GM12878 (cell line): ENCODE results near the gene DHRS12. TPM values are rescaled to one million over a fixed set of nuclear protein-coding genes. Genes with fewer than 3 reads are reported as not detected.

Source experiments
- ATAC-seq: fragments of 200-7000 bp; cut with Tn5 transposase; 3 replicates; pipeline ENCODE4 v1.9.1; 2020; ENCODE audit warnings: mild to moderate bottlenecking, moderate library complexity
- BruUV-seq: library from RNA; stranded (reverse); fragments of 400-500 nt; replicated peaks from 2 replicates; lab custom pipeline; 2021; lab: Mats Ljungman, UMichigan
- CTCF ChIA-PET: fragments of 300-600 bp; sonication (Branson Sonifier 250); formaldehyde crosslinking; extraction: SDS; loops from one replicate; lab custom pipeline; 2021; ENCODE audit warnings: inconsistent platforms; lab: Yijun Ruan, JAX
- POLR2A ChIA-PET: fragments of 350-600 bp; formaldehyde crosslinking; extraction: SDS; loops from one replicate; lab custom pipeline; 2021; ENCODE audit warnings: inconsistent platforms; lab: Charles Lee
- RAD21 ChIA-PET: fragments of 300-600 bp; sonication (Branson Sonifier 250); formaldehyde crosslinking; loops from one replicate; lab custom pipeline; 2023; ENCODE audit warnings: antibody characterized with exemption; ENCODE audit not compliant: unreplicated experiment; lab: Charles Lee
- SMC1A ChIA-PET: fragments of 300-600 bp; sonication (Branson Sonifier 250); formaldehyde crosslinking; loops from one replicate; lab custom pipeline; 2023; ENCODE audit not compliant: unreplicated experiment, uncharacterized antibody; lab: Charles Lee
- DNase-seq: peaks from one replicate; pipeline ENCODE4 v3.0.0-alpha.2; 2011; ENCODE audit warnings: low read depth, low spot score
- FAIRE-seq: peaks from 3 replicates; lab custom pipeline; 2011; peaks lifted over from hg19 to GRCh38; lab: Jason Lieb, UNC
- H2AFZ ChIP-seq: 2 replicates; pipeline ENCODE4 v1.6.0; 2011; ENCODE audit warnings: low read depth, low read length, control low read depth; ENCODE audit not compliant: control insufficient read depth
- H3K27ac ChIP-seq: 2 replicates; pipeline ENCODE4 v1.5.1; 2011; ENCODE audit warnings: control low read depth; ENCODE audit not compliant: control insufficient read depth, insufficient read depth
- H3K27me3 ChIP-seq, 2 experiments: replicated peaks in 1 of 2; 2 replicates each; pipeline versions ENCODE4 v1.6.0 to v1.6.1; 2011; ENCODE audit warnings: low read length in 1 of 2; ENCODE audit not compliant: control insufficient read depth in 2 of 2, insufficient read depth in 2 of 2
- H3K36me3 ChIP-seq, 2 experiments: 2 replicates each; pipeline ENCODE4 v1.5.1; 2011; ENCODE audit warnings: low read length in 1 of 2; ENCODE audit not compliant: control insufficient read depth in 2 of 2, insufficient read depth in 2 of 2
- H3K4me1 ChIP-seq: 2 replicates; pipeline ENCODE4 v1.6.1; 2011; ENCODE audit warnings: mild to moderate bottlenecking, low read length, moderate library complexity, mixed read lengths; ENCODE audit not compliant: control insufficient read depth, insufficient read depth
- H3K4me2 ChIP-seq: 2 replicates; pipeline ENCODE4 v1.6.0; 2011; ENCODE audit warnings: control low read depth; ENCODE audit not compliant: control insufficient read depth, insufficient read depth
- H3K4me3 ChIP-seq: fragments of 200-600 bp; sonication (generic); 2 replicates; pipeline ENCODE4 v1.5.1; 2016
- H3K79me2 ChIP-seq: 2 replicates; pipeline ENCODE4 v1.6.0; 2011; ENCODE audit warnings: low read length; ENCODE audit not compliant: control insufficient read depth, insufficient read depth
- H3K9ac ChIP-seq: 2 replicates; pipeline ENCODE4 v1.8.0; 2011; ENCODE audit warnings: low read length, control low read depth, mixed read lengths; ENCODE audit not compliant: control insufficient read depth, insufficient read depth
- H3K9me3 ChIP-seq: replicated peaks from 3 replicates; pipeline ENCODE4 v1.5.1; 2011; ENCODE audit warnings: mild to moderate bottlenecking, low read length; ENCODE audit not compliant: control insufficient read depth, insufficient read depth
- H4K20me1 ChIP-seq: 2 replicates; pipeline ENCODE4 v1.6.0; 2011; ENCODE audit not compliant: control insufficient read depth, insufficient read depth
- BCL11A ChIP-seq: IDR thresholded peaks from 2 replicates; pipeline ENCODE4 v1.6.1; 2011; ENCODE audit warnings: low read depth, low read length
- ELK1 ChIP-seq: IDR thresholded peaks from 2 replicates; pipeline ENCODE4 v1.6.1; 2012; ENCODE audit warnings: low read depth, low read length, improper control_type of control experiment
- MLLT1 ChIP-seq: fragments of 450-650 bp; IDR thresholded peaks from 2 replicates; pipeline ENCODE4 v1.6.1; 2016; ENCODE audit warnings: mild to moderate bottlenecking
- MTA3 ChIP-seq: IDR thresholded peaks from 2 replicates; pipeline ENCODE4 v1.6.1; 2012; ENCODE audit warnings: low read length, inconsistent platforms, borderline replicate concordance
- NFYA ChIP-seq: IDR thresholded peaks from 2 replicates; pipeline ENCODE4 v1.6.1; 2011; ENCODE audit warnings: low read depth, mild to moderate bottlenecking, low read length, improper control_type of control experiment, borderline replicate concordance
- PKNOX1 ChIP-seq: fragments of 450-650 bp; IDR thresholded peaks from 2 replicates; pipeline ENCODE4 v1.6.1; 2016; ENCODE audit warnings: mild to moderate bottlenecking
- SMAD5 ChIP-seq: IDR thresholded peaks from 2 replicates; pipeline ENCODE4 v1.6.1; 2016; ENCODE audit warnings: antibody characterized with exemption, low read depth
- ZNF384 ChIP-seq: IDR thresholded peaks from 2 replicates; pipeline ENCODE4 v1.6.1; 2012; ENCODE audit warnings: low read depth, mild to moderate bottlenecking, low read length, improper control_type of control experiment, borderline replicate concordance
- WGBS: methylation state at CpG from one replicate; pipeline ENCODE4 v1.1.6; 2016; ENCODE audit warnings: low lambda C conversion rate; ENCODE audit not compliant: insufficient replicate concordance, insufficient coverage; ENCODE audit errors: missing lambda C conversion rate; 5-methylcytosine and 5-hydroxymethylcytosine counted together
- in situ Hi-C: fragments of 300-500 bp; cut with MboI; formaldehyde crosslinking; loops from 9 replicates; pipeline ENCODE4 v1.14.3; 2018; ENCODE audit warnings: mixed read lengths
- intact Hi-C: fragments of 100-400 bp; cut with micrococcal nuclease; formaldehyde crosslinking; loops from one replicate; pipeline ENCODE4 v1.14.2; 2022; ENCODE audit not compliant: unreplicated experiment
- polyA plus RNA-seq, 11 experiments: library from polyadenylated mRNA; depleted of rRNA in 4 of 11; unstranded in 6 of 11; stranded (reverse) in 5 of 11; fragments of >200 nt; fragmentation: Nextera tagmentation in 4 of 11; fragmentation: Illumina TruSeq in 1 of 11; extraction: Ambion mirVana in 4 of 11; extraction: Trizol in 1 of 11; gene quantifications; 1 replicate in 1 of 11; 2 replicates in 10 of 11; pipeline versions ENCODE4 v1.2.1 to v1.2.3, GENCODE V29; 2011 to 2016; ENCODE audit warnings: inconsistent platforms in 2 of 11, missing spikeins in 2 of 11, low read depth in 1 of 11
- total RNA-seq, 4 experiments: library from RNA; depleted of rRNA in 3 of 4; stranded (reverse); fragments of >200 nt in 3 of 4; fragmentation: Illumina TruSeq in 1 of 4; extraction: Trizol in 1 of 4; gene quantifications; 2 replicates each; pipeline versions ENCODE4 v1.2.1 to v1.2.3, GENCODE V29; 2013 to 2021

Gene DHRS12
- total and polyA plus RNA-seq, 10 of the 15 experiments (the other 5 are each of a cell fraction or from before 2014, with no cell fraction given), result 2.9 to 11.3 (median 8.2) TPM

- Histone ChIP-seq H4K20me1 (no peaks in the 10 kb centered on the region), H3K4me1 (peaks cover 28% of the 10 kb centered on the region), H3K4me3 (no peak overlapping the region), H3K9ac (no peak overlapping the region), H3K27me3 (no peaks in the 10 kb centered on the region), H3K4me2 (no peak overlapping the region), H3K27ac (no peak overlapping the region), H3K36me3 (no peaks in the 10 kb centered on the region), H3K79me2 (no peaks in the 10 kb centered on the region), H3K9me3 (no peaks in the 10 kb centered on the region), H2AFZ (no peak overlapping the region)
- ATAC-seq (no peak), FAIRE-seq (no peak), DNase-seq (no peak)
- TF ChIP-seq MLLT1 (no peak), SMAD5 (no peak), PKNOX1 (no peak), NFYA (no peak), ELK1 (no peak), ZNF384 (no peak), BCL11A (no peak), MTA3 (no peak)
- RAD21 ChIA-PET, result interaction anchor here (0.6 to 1.2 kb wide), 2 partner anchors 14 to 94 kb away, joined by 3 to 4 read pairs; no protein-coding TSS in a partner anchor
- BruUV-seq, result no TSS peak
- POLR2A ChIA-PET, result no interaction called here
- in situ Hi-C loops (no loop called here), intact Hi-C loops (loop anchor here (5.0 to 10.0 kb wide), 3 partner anchors 139 to 637 kb away; partner anchors contain the start of genes CKAP2 and VPS36)
- CTCF ChIA-PET, result interaction anchor here (1.0 to 6.3 kb wide), 4 partner anchors 11 to 32 kb away, joined by 3 to 44 read pairs (median 5); no protein-coding TSS in a partner anchor
- SMC1A ChIA-PET, result interaction anchor here (4.9 kb wide), 1 partner anchor 14 kb away, joined by 36 read pairs; no protein-coding TSS in a partner anchor
- WGBS, result 80% methylated on average over 4 of the region's 4 CpGs
Measured at GRCh38 chr13:51818276-51818675, 14.3 kb upstream of the DHRS12 start.
